ENCODE data around the gene DDIAS.
"Not testable (repeated sequence)": the region's sequence is repeated elsewhere in the genome, so short reads cannot be mapped to it uniquely, and the experiment has no call there.

The DDIAS gene

DNA sequence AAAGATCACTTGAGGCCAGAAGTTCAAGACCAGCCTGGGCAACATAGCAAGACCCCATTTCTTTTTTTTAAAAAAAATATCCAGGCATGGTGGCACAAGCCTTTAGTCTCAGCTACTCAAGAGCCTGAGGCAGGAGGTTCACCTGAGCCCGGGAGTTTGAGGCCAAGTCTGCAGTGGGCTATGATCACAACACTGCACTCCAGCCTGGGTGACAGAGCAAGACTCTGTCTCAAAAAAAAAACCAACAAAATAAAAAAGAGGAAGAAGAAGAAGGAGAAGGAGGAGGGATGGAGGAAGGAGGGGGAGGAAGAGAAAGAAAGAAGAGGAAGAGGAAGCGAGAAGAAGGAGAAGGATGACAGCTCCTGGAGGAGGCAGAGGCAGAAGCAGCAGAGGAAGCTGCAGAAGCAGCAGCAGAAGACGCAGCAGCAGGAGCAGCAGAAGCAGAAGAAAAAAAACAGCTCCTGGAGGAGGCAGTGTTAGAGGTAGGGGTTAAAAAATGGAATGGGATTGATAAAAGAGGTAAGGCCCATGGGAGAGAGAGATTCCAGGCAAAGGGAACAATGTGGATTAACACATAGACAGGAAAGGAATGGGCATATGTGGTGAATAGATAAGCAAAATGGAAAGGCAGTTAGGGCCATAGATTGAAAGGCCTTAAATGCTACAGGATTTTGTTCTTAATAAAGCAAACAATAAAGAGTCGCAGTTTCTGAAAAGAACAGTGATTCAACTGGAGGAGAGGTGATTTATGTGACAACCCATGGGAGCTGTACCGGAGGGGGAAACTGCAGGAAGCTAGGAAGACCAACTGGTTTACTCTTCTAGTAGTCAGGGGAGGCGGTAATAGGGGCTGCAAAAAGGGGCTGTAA, 12.2 kb upstream of the DDIAS start:
- DNase-seq, result no peak

- DNase-seq, result no peak
These were observed 11.6 kb upstream of the DDIAS start for GRCh38 chr11:82890002-82890341.

DNA sequence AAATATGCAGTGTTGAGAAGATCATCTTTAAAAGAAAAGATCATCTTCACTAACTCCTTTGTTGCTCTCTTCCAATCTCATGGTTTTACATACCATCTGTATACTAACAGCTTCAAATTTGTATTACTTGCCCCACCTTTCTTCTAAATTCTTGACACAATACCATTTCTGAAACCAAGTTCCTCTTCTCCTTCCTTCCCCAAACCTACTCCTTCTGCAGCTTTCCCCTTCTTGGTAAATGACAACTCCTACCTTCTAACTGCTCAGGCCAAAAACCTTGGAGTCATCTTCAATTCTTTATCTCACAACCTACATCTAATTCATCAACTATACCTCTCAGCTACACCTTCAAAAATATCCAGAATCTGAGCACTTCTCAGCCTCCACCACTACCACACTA, 10.6 kb upstream of the DDIAS start:
- no peak for DNase-seq

GRCh38 chr11:82892611-82893169, 8.8 kb upstream of the DDIAS start:
- no peak for DNase-seq

DNA sequence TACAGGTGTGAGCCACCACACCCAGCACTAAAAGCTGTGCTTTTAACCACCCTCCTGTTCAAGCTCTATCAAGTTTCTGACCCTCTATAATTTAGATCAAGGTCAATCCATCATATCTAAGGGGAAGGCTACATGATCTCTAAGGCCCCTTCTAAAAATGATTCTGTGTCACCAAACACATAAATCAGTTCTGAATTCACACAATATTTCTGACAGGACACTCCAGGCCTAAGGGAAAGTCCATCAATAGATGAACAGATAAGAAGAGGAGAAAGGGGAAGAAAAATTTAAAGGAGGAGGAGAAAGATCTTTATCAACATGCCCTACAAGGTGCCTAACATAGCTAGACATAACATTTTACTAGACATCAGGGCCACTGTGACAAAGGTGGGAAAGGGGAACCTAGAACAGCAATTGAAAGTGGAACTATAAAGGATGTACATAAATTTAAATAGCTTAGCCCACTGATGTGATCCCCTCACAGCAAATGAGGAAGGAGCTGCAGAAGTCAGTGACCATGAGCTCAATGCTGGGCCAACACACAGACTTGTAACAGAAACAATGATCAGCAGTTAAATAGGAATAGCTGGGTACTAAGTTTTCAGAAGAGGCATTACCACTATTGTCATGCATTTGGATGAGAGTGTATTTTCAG, 6.0 kb upstream of the DDIAS start:
- DNase-seq, result no peak

DNA sequence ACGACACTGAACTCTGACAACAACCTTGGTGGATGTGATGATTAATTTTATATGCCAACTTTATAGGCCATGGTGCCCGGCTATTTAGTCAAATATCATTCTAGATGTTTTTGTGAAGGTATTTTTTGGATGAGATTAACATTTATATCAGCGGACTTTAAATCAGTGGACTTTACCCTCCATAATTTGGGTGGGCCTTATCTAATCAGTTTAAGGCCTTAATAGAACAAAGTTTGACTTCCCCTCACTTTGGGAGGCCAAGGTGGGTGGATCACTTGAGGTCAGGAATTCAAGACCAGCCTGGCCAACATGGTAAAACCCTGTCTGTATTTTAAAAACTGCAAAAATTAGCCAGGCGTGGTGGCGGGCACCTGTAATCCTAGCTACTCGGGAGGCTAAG, 5.4 kb upstream of the DDIAS start:
- DNase-seq, result no peak

DNA sequence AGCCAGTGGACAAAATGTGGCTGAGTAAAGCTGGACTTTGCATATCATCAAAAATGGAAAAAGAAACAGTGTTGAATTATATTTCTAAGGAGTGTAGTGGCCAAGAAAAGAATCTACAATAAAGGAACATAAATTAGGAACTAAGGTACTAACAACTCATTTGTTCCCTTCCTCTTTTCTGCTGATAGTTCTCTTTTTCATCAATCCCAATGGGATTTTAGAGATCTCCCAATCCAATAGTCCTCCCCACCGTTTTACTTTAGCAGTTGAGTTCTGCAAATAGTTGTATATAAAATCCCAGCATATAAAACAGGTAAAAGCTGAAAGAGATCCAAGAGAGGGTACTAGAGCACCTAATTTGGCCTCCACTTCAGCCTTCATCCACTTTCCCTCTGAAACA, 3.3 kb upstream of the DDIAS start:
- DNase-seq, result no peak

DNA sequence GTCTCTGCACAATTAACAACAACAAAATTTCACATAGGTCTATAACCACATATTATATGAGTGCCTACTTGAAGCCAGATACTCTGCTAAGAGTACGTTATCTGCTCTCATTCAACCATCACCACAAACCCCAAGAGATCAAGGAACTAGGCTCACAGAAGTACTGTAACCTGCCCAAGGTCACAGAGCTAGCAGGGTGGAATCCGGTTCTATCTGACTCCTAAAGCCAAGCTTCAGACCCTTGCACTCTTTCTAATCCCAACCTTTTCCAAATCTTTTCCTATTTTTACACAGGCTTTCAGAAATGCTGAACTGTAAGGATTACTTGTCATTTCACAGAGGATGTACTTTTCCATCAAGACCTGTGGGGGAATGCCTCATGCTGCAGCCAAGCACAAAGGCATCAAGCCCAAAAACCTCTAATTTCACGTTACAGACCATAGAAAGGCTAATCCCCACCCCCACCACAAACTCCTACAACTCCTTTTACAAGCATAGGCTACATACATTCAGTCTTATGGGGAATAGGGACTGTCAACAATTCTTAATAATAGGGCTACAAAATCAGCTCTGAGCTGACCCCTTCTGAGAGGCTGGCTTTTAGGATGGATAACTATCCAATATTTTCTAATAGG, 2.2 kb upstream of the DDIAS start:
- DNase-seq, result peak; percentile 41

GRCh38 chr11:82899957-82900276, 1.6 kb upstream of the DDIAS start:
- no peak for DNase-seq

DNA sequence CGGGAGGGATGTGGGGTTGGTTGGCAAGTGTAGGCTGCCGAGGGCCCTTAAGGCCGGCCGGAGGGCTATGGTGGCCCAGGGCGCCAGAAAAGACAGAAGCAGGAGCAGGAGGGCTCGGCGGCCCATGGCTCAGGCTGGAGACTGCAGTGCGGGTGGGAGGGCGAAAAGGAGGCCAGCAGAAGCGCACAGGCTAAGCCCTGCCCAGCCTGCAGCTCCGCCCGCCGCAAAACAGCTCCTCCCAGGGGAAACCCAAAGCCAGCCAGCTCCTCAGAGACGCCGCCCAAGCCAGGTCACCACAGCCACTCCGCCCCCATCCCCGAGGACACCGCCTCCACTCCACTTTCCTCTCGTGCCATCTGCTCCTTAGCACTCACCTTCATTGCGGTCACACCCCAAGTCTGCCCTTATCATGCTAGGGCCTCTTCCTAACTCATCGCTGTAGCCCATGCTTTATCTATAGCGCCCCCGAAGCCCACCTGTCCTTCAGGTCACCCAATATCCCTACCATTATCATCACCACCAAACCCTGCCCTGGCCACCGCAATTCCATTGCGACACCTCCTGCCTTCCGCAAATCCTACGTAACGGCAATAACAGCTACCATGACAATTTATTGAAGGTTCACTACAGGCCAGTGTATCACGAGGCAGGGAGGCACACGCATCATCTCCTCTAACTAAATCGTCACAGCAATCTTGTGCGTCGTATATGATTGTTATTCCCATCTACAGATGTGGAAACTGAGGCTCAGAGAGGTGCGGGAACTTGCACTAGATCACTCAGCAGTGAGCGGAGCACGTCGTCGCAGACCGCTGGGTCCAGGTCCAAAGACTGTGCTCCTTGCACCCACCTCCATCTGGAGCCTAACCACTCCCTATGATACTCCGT, 1.0 kb upstream of the DDIAS start, which contains the start of gene PRCP:
PRCP (minus strand) TSS at position 154 of the 888 bp plus-strand sequence; CDS start at position 126, 28 bp downstream.
- DNase-seq, result peak; percentile 93

GRCh38 chr11:82901922-82902485, 468 bp downstream of the DDIAS start:
- DNase-seq, result no peak

DNA sequence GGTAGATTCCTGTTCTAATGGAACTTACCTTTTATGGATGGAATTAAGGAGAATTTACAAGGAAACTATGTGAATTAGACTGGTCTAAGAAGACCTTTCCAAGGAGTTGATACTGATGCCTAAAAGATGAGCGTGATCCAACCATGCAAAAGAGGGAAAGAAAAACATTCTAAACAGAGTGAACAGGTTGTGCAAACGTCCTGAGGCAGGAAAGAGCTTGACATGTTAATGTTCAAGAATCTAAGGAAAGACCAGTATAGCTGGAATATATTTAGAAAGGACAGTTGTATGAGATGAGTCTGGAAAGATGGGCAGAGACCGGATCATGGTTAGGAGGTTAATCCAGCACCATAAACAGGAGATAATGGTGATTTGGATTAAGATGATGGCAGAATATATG, 1.3 kb downstream of the DDIAS start:
- no peak for DNase-seq

DNA sequence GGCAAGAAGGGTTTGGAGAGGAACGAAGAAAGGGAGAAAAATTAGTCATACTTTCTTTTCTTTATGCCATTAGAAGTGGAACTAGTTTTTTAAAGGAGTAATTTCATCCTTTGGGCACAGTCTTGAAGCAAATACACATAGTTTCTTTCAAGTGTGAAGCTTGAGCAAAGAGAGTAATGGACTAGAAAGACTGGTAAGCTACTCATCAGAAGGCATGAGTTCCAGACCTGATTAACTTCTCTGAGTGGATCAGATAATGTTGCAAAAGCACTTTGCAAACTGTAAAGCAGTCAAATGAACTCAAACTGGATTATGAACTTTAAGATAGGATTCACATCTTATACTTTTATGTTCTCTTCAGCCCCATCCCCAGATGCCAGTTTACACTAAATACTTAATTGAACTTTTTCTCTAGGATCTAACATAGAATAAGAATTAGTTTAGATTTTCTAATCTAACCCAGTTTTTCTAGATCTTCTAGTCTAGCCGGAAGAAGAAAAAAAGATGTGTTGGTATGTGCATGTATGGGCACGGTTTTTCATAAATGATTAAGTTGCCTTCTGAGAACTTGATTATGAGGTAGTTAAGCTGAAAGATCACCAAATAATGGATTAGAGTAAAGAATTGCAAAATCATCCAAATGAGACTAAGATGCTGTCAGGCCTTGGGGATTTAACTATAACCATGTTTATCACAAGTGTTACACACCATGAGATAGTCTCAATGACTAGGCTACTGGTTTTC, 2.5 kb downstream of the DDIAS start:
- no peak for DNase-seq

GRCh38 chr11:82906236-82906635, 4.7 kb downstream of the DDIAS start:
- peak; percentile 44 for DNase-seq

- DNase-seq, result no peak
These were observed 5.4 kb downstream of the DDIAS start for GRCh38 chr11:82906931-82907330.

DNA sequence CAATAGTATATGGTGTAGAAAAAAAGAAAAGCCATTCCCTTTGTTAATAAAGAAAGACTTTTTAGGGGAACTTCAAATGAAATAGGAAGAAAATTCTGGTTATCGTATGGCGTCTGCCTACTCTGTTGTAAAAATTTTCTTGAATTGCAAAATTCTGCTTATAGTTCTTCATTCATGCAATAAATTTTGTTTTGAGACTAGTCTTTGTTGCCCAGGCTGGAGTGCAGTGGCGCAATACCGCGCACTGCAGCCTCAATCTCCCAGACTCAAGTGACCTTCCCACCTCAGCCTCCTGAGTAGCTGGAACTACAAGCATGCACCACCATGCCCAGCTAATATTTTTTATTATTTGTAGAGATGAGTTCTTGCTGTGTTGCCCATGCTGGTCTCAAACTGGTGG, 5.8 kb downstream of the DDIAS start:
- no peak for DNase-seq

DNA sequence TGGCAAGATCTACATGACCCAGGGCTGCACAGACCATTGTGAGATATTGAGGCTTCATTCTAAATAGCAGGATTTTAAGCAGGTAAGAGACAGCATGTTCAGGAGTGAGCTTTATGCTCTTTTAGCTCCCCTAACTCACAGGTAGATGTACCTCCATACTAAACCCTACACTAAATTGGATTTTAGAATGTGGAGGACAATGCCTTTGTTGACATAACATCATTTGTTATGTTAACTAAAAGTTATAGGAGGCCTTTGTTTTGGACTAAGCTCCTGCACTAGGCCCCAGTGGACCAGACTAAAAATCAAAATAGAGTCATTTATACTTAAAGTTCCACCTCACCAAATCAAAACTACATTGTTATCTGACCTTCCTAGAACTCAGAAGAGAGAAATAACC, 6.8 kb downstream of the DDIAS start:
- no peak for DNase-seq

DNA sequence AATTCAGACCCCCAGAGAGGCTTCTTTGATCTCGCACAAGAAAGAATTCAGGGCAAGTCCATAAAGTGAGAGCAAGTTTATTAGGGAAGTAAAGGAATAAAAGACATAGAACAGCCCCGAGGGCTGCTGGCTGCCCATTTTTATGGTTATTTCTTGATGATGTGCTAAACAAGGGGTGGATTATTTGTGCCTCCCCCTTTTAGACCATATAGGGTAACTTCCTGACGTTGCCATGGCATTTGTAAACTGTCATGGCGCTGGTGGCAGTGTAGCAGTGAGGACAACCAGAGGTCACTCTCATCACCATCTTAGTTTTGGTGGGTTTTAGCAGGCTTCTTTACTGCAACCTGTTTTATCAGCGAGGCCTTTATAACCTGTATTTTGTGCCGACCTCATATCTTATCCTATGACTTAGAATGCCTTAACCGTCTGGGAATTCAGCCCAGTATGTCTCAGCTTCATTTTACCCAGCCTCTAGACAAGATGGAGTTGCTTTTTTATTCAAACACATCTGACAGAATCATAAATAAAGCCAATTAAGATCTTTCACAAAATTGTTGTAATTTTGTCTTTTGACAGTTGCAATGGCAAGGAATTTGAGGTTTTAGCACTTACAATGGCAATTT, 7.6 kb downstream of the DDIAS start:
- no peak for DNase-seq

GRCh38 chr11:82919786-82920185, 18.2 kb downstream of the DDIAS start:
- not testable (repeated sequence) for DNase-seq

GRCh38 chr11:82920227-82920626, 18.7 kb downstream of the DDIAS start:
- peak; percentile 42 for DNase-seq

Data from CD4-positive, alpha-beta T cell treated with Interleukin-12 subunit alpha and Interleukin-12 subunit beta, for 1 hour (primary cell).